Measurements from ENCODE around the gene ANAPC2. TPM values are rescaled to one million over a fixed set of nuclear protein-coding genes. Genes with fewer than 3 reads are reported as not detected.

ANAPC2 gene
- total and polyA plus RNA-seq, 2 of the 4 experiments (the other 2 are of a cell fraction), result 9.3 to 29.5 TPM

DNA sequence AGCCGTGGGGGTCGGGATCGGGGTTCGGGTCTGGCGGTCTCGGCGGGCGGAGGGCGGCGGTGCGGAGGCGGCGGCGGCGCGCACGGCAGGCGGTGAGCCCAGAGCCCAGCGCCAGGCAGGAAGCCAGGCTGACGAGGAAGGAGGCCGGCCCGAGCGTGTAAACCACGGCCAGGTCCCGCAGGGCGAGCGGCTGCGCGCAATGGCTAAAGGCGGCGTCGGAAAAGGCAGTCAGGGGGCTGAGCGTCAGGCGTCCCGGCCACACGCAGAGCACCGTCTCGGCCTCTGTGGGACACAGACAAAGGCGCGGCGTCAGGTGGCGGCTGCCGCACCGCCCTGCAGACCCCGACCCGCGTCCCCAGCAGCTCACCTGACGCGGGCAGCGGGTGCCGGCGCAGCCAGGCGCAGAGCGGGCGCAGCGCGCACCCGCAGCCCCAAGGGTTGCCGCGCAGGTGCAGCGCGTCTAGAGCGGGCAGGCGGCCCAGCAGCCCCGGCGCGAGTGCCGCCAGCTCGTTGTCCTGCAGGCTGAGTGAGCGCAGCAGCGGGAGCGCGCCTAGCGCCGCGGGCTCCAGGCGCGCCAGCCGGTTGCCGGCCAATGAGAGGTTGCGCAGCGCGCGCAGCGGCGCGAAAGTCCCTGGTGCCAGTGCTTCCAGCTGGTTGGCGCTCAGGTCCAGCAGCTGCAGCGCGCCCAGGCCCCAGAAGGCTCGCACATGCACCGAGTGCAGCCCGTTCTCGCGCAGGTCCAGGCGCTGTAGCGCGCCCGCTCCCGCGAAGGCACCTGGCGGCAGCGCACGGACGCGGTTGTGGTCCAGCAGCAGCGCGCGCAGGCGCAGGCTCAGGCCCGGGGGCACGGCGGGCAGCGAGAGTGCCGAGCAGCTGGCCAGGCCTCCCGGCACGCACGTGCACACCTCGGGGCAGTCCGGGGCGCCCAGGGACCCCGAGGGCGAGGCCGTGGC, 19.2 kb downstream of the ANAPC2 start:
- Histone ChIP-seq H3K23ac (ENCODE audit: low read depth, low read length) (no peak overlapping the region), H3K79me1 (ENCODE audit: low read depth in 1 of 2, low read length in 2 of 2) (no peaks in the 10 kb centered on the region), H2AK9ac (replicated peaks; ENCODE audit: low read depth, low read length, poor library complexity) (peak overlapping the region; percentile 13), H3K4me3 (ENCODE audit: insufficient read depth, low read depth, low read length) (0 out of 2 replicates have a peak overlapping the region, but pooled peaks have one; percentile 7), H2BK120ac (ENCODE audit: low read depth, low read length) (no peak overlapping the region), H3K9me1 (ENCODE audit: insufficient read depth, low read length) (no peaks in the 10 kb centered on the region), H4K8ac (ENCODE audit: low read depth in 2 of 2, low read length in 2 of 2) (no peak overlapping the region), H3K56ac (ENCODE audit: extremely low read depth, insufficient read depth, low read length) (no peak overlapping the region), H2BK15ac (ENCODE audit: low read depth, low read length) (no peak overlapping the region), H4K5ac (ENCODE audit: low read depth, low read length) (no peak overlapping the region), H2BK20ac (ENCODE audit: low read depth, low read length) (no peak overlapping the region), H3K4me1 (ENCODE audit: control insufficient read depth, insufficient read depth, low read length) (peaks cover 4% of the 10 kb centered on the region; the same call in 1 of the 2 replicates), H3K9ac (ENCODE audit: low read depth, low read length) (no peak overlapping the region), H3K36me3 (ENCODE audit: control insufficient read depth, insufficient read depth, low read length) (no peaks in the 10 kb centered on the region), H3K27me3 (ENCODE audit: control insufficient read depth, insufficient read depth, low read length) (peaks cover 76% of the 10 kb centered on the region), H2AK5ac (ENCODE audit: low read depth, low read length) (no peak overlapping the region), H3K27ac (ENCODE audit: insufficient read depth, low read length) (no peak overlapping the region), H3K4ac (ENCODE audit: low read depth, low read length) (no peak overlapping the region), H3K9me3 (ENCODE audit: control insufficient read depth, insufficient read depth, low read length) (no peaks in the 10 kb centered on the region), H3K14ac (replicated peaks; ENCODE audit: low read depth, low read length) (no peak overlapping the region), H4K20me1 (ENCODE audit: insufficient read depth, low read length) (no peaks in the 10 kb centered on the region), H3K18ac (ENCODE audit: low read depth, low read length) (no peak overlapping the region), H2BK5ac (ENCODE audit: low read depth, low read length, poor library complexity, severe bottlenecking) (no peak overlapping the region), H2AFZ (replicated peaks; ENCODE audit: low read length, poor library complexity) (peak overlapping the region; percentile 75), H3K4me2 (ENCODE audit: low read depth, low read length) (peak overlapping the region; percentile 40), H4K91ac (ENCODE audit: insufficient read depth, low read depth, low read length) (no peak overlapping the region)
- dilution Hi-C loops (cut with HindIII; ENCODE audit: low sequenced_read_pairs, unreplicated experiment), result no loop called here
- in situ Hi-C loops (cut with MboI; ENCODE audit: low sequenced_read_pairs), result no loop called here
- BruUV-seq (replicated peaks), result no TSS peak
- 0% methylated on average over 70 of the region's 124 CpGs; no CpG with 5 or more reads in 1 of the 2 experiments for WGBS, 2 experiments (ENCODE audit: extremely low coverage in 2 of 2, insufficient read length in 1 of 2)
- POLR2A ChIA-PET (ENCODE audit: unreplicated experiment), result no interaction called here
- TF ChIP-seq MAZ (IDR thresholded peaks at IDR 0.05; ENCODE audit: borderline replicate concordance, low read depth, low read length) (no peak), CEBPB (IDR thresholded peaks at IDR 0.05; ENCODE audit: low read depth, low read length) (no peak), RAD21 (IDR thresholded peaks at IDR 0.05; ENCODE audit: low read length) (no peak), BHLHE40 (IDR thresholded peaks at IDR 0.05; ENCODE audit: low read depth, low read length) (no peak), USF2 (IDR thresholded peaks at IDR 0.05; ENCODE audit: low read depth, low read length) (no peak), RFX5 (IDR thresholded peaks at IDR 0.05; ENCODE audit: low read depth, low read length) (no peak), CHD1 (IDR thresholded peaks at IDR 0.05; ENCODE audit: low read depth, low read length) (no peak), RCOR1 (IDR thresholded peaks at IDR 0.05; ENCODE audit: insufficient replicate concordance, low read length) (no peak), NFE2L2 (IDR thresholded peaks at IDR 0.05; ENCODE audit: low read depth, low read length) (no peak)
- ATAC-seq (ENCODE audit: low read depth) (peak; percentile 61), DNase-seq (peak; percentile 19)
- CTCF ChIA-PET, result no interaction called here
- intact Hi-C loops (cut with micrococcal nuclease), result no loop called here
